GM23248 (cell line): ENCODE results near the gene STK40. TPM values are rescaled to one million over a fixed set of nuclear protein-coding genes. Genes with fewer than 3 reads are reported as not detected.

Experiments used
- DNase-seq: peaks from one replicate; pipeline ENCODE4 v3.0.0-alpha.2; 2015
- H2AFZ ChIP-seq: fragments of 200-600 bp; sonication (generic); 2 replicates; pipeline ENCODE4 v1.6.1; 2016; ENCODE audit warnings: antibody characterized with exemption
- H3F3A ChIP-seq: fragments of 200-600 bp; sonication (generic); 2 replicates; pipeline ENCODE4 v1.6.1; 2016; ENCODE audit warnings: mild to moderate bottlenecking, antibody characterized with exemption, mixed run types; ENCODE audit not compliant: insufficient read depth
- H3K27ac ChIP-seq: fragments of 200-600 bp; sonication (generic); 2 replicates; pipeline ENCODE4 v1.5.1; 2016; ENCODE audit warnings: mild to moderate bottlenecking
- H3K27me3 ChIP-seq: fragments of 200-600 bp; sonication (generic); replicated peaks from 2 replicates; pipeline ENCODE4 v1.6.1; 2016; ENCODE audit warnings: mild to moderate bottlenecking; ENCODE audit not compliant: insufficient read depth
- H3K36me3 ChIP-seq: fragments of 200-600 bp; sonication (generic); 2 replicates; pipeline ENCODE4 v1.6.1; 2016; ENCODE audit warnings: low read depth, mild to moderate bottlenecking
- H3K4me1 ChIP-seq: fragments of 200-600 bp; sonication (generic); 2 replicates; pipeline ENCODE4 v1.6.1; 2016; ENCODE audit warnings: mild to moderate bottlenecking; ENCODE audit not compliant: insufficient read depth
- H3K4me2 ChIP-seq: fragments of 200-600 bp; sonication (generic); one replicate; pipeline ENCODE4 v1.6.1; 2016; ENCODE audit warnings: mild to moderate bottlenecking; ENCODE audit not compliant: unreplicated experiment
- H3K4me3 ChIP-seq: fragments of 200-600 bp; sonication (generic); 2 replicates; pipeline ENCODE4 v1.5.1; 2016; ENCODE audit warnings: mild to moderate bottlenecking
- H3K79me2 ChIP-seq: fragments of 200-600 bp; sonication (generic); 2 replicates; pipeline ENCODE4 v1.6.1; 2016; ENCODE audit warnings: mild to moderate bottlenecking; ENCODE audit not compliant: insufficient read depth
- H3K9ac ChIP-seq: fragments of 200-600 bp; sonication (generic); 2 replicates; pipeline ENCODE4 v1.6.1; 2016; ENCODE audit warnings: mild to moderate bottlenecking
- H3K9me2 ChIP-seq: fragments of 200-600 bp; sonication (generic); 2 replicates; pipeline ENCODE4 v1.6.1; 2016; ENCODE audit warnings: mixed run types, mild to moderate bottlenecking, moderate library complexity; ENCODE audit not compliant: insufficient read depth
- H3K9me3 ChIP-seq: fragments of 200-600 bp; sonication (generic); one replicate; pipeline ENCODE4 v1.6.1; 2017; ENCODE audit warnings: low read depth
- H4K20me1 ChIP-seq: fragments of 200-600 bp; sonication (generic); 2 replicates; pipeline ENCODE4 v1.6.0; 2016; ENCODE audit not compliant: insufficient read depth
- EZH2 ChIP-seq: fragments of 200-600 bp; sonication (generic); IDR thresholded peaks from 2 replicates; pipeline ENCODE4 v1.6.1; 2018; ENCODE audit warnings: antibody characterized with exemption, mild to moderate bottlenecking; ENCODE audit not compliant: insufficient read depth, poor library complexity, severe bottlenecking
- EZH2phosphoT487 ChIP-seq: fragments of 200-600 bp; sonication (generic); IDR thresholded peaks from 2 replicates; pipeline ENCODE4 v1.6.1; 2018; ENCODE audit warnings: antibody characterized with exemption, moderate library complexity, mild to moderate bottlenecking, low read depth; ENCODE audit not compliant: insufficient read depth
- WGBS, 2 experiments: methylation state at CpG; one replicate each; pipeline ENCODE4 v1.1.6; 2015 to 2017; ENCODE audit warnings: low lambda C conversion rate in 2 of 2, low coverage in 1 of 2; ENCODE audit errors: missing lambda C conversion rate in 2 of 2; 5-methylcytosine and 5-hydroxymethylcytosine counted together
- in situ Hi-C: fragments of 300-500 bp; cut with MboI; formaldehyde crosslinking; loops from 2 replicates; pipeline ENCODE4 v1.15.0; 2020
- polyA plus RNA-seq: library from polyadenylated mRNA; unstranded; fragments of >200 nt; fragmentation: Nextera tagmentation; extraction: Ambion mirVana; gene quantifications from 2 replicates; pipeline ENCODE4 v1.2.1, GENCODE V29; 2016
- total RNA-seq: library from RNA; depleted of rRNA; stranded (reverse); fragments of >200 nt; shearing (Covaris generic); gene quantifications from 2 replicates; pipeline ENCODE4 v1.2.3, GENCODE V29; 2014

Gene STK40
- total and polyA plus RNA-seq, 2 experiments from 2014 or later, result 11.1 to 16.2 TPM

- DNase-seq, result no peak
- H3K79me2 ChIP-seq, result no peaks in the 10 kb centered on the region
- peaks cover 3% of the 10 kb centered on the region; the same call in 1 of the 2 replicates for H3K4me1 ChIP-seq
- H3K9me3 ChIP-seq, result no peaks in the 10 kb centered on the region
- H2AFZ ChIP-seq, result no peak overlapping the region
- in situ Hi-C loops, result no loop called here
- 91 to 95% methylated on average over 15 of the region's 15 CpGs for WGBS, 2 experiments
- H3K4me3 ChIP-seq, result no peak overlapping the region
- no peaks in the 10 kb centered on the region for H4K20me1 ChIP-seq
- H3K27ac ChIP-seq, result no peak overlapping the region
- no peak for TF ChIP-seq EZH2phosphoT487
- H3K9ac ChIP-seq, result no peak overlapping the region
- H3K27me3 ChIP-seq, result no peaks in the 10 kb centered on the region
- H3K36me3 ChIP-seq, result no peaks in the 10 kb centered on the region
- H3F3A ChIP-seq, result no peaks in the 10 kb centered on the region
- no peaks in the 10 kb centered on the region for H3K9me2 ChIP-seq
- no peak overlapping the region for H3K4me2 ChIP-seq
Observed at GRCh38 chr1:36330940-36331339, 54.8 kb downstream of the STK40 start.

GRCh38 chr1:36329817-36330216, 55.9 kb downstream of the STK40 start:
- Histone ChIP-seq H3K9ac (no peak overlapping the region), H2AFZ (no peak overlapping the region), H4K20me1 (no peaks in the 10 kb centered on the region), H3K79me2 (no peaks in the 10 kb centered on the region), H3K27ac (no peak overlapping the region), H3K4me2 (no peak overlapping the region), H3K9me2 (no peaks in the 10 kb centered on the region), H3K9me3 (no peaks in the 10 kb centered on the region), H3K27me3 (no peaks in the 10 kb centered on the region), H3K4me3 (no peak overlapping the region), H3F3A (no peaks in the 10 kb centered on the region), H3K36me3 (no peaks in the 10 kb centered on the region), H3K4me1 (peaks cover 3% of the 10 kb centered on the region; the same call in 1 of the 2 replicates)
- no peak for DNase-seq
- in situ Hi-C loops, result no loop called here
- WGBS, 2 experiments, result 94% methylated on average over 9 of the region's 9 CpGs
- no peak for TF ChIP-seq EZH2
- TF ChIP-seq EZH2phosphoT487, result no peak

- Histone ChIP-seq H3K27ac (no peak overlapping the region), H3K27me3 (no peaks in the 10 kb centered on the region), H3K9me3 (no peaks in the 10 kb centered on the region), H4K20me1 (no peaks in the 10 kb centered on the region), H3K9me2 (no peaks in the 10 kb centered on the region), H3F3A (no peaks in the 10 kb centered on the region), H3K4me2 (no peak overlapping the region), H3K9ac (no peak overlapping the region), H3K36me3 (no peaks in the 10 kb centered on the region), H2AFZ (no peak overlapping the region), H3K4me3 (no peak overlapping the region), H3K79me2 (0 out of 2 replicates have a peak, but pooled peaks cover 4% of the 10 kb centered on the region), H3K4me1 (peaks cover 3% of the 10 kb centered on the region; the same call in 1 of the 2 replicates)
- TF ChIP-seq EZH2 (no peak), EZH2phosphoT487 (no peak)
- WGBS, 2 experiments, result 74 to 75% methylated on average over 6 of the region's 6 CpGs
- DNase-seq, result peak; percentile 27
- in situ Hi-C loops, result no loop called here
Observed at GRCh38 chr1:36328713-36329112, 57.0 kb downstream of the STK40 start.

GRCh38 chr1:36328088-36328480, 57.6 kb downstream of the STK40 start:
- no peak overlapping the region for H3K4me3 ChIP-seq
- no peaks in the 10 kb centered on the region for H3K36me3 ChIP-seq
- 0 out of 2 replicates have a peak, but pooled peaks cover 5% of the 10 kb centered on the region for H3K79me2 ChIP-seq
- H3K9ac ChIP-seq, result no peak overlapping the region
- H4K20me1 ChIP-seq, result no peaks in the 10 kb centered on the region
- H3K9me2 ChIP-seq, result no peaks in the 10 kb centered on the region
- no peak overlapping the region for H3K27ac ChIP-seq
- DNase-seq, result no peak
- H2AFZ ChIP-seq, result no peak overlapping the region
- H3F3A ChIP-seq, result no peaks in the 10 kb centered on the region
- no peaks in the 10 kb centered on the region for H3K27me3 ChIP-seq
- 77 to 82% methylated on average over 6 of the region's 6 CpGs for WGBS, 2 experiments
- TF ChIP-seq EZH2phosphoT487 (no peak), EZH2 (no peak)
- in situ Hi-C loops, result no loop called here
- peaks cover 3% of the 10 kb centered on the region; the same call in 1 of the 2 replicates for H3K4me1 ChIP-seq
- no peak overlapping the region for H3K4me2 ChIP-seq
- H3K9me3 ChIP-seq, result no peaks in the 10 kb centered on the region
